Measurements from ENCODE around the gene SPEF1.

Gene SPEF1

DNA sequence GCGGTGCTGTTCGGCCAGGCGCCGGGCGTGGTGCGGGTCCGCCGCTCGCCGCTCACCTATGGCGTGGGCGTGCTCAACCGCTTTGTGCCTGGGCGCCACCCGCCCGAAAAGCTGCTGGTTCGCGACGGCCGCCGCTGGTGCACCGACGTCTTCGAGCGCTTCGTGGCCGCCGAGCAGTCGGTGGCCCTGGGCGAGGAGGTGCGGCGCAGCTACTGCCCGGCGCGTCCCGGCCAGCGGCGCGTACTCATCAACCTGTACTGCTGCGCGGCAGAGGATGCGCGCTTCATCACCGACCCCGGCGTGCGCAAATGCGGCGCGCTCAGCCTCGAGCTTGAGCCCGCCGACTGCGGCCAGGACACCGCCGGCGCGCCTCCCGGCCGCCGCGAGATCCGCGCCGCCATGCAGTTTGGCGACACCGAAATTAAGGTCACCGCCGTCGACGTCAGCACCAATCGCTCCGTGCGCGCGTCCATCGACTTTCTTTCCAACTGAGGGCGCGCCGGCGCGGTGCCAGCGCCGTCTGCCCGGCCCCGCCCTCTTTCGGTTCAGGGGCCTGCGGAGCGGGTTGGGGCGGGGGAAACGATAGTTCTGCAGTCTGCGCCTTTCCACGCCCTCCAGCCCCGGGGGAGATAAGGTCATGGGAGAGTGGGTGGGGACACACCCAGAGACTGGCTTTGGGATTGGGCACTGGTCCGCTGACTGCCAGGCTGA is 29.4 kb downstream of the SPEF1 start:
- peaks cover 9% of the 10 kb centered on the region for H3K9me3 ChIP-seq (ENCODE audit: low read length)
- H3K4me1 ChIP-seq (ENCODE audit: insufficient read depth, low read length), result no peaks in the 10 kb centered on the region
- no peak overlapping the region for H3K4me3 ChIP-seq (ENCODE audit: low read length)
- H3K36me3 ChIP-seq (ENCODE audit: insufficient read depth, low read length), result peaks cover 21% of the 10 kb centered on the region
- no peak overlapping the region for H2AFZ ChIP-seq (ENCODE audit: low read depth, low read length)
- H3K27me3 ChIP-seq (ENCODE audit: insufficient read depth, low read length), result no peaks in the 10 kb centered on the region

DNA sequence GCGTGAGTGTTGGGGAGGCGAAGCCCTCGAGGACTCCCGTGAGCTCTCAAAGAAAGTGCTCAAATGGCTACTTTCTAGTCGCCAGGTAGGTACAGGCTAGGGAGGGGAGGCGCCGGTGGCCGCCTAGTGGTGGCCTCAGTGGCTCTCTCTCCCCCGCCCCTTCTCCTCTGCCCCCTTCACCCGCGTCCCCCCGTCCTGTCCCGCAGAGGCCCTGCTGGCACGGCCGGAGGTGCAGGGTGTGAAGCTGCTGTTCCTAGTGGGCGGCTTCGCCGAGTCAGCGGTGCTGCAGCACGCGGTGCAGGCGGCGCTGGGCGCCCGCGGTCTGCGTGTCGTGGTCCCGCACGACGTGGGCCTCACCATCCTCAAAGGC is 30.0 kb downstream of the SPEF1 start:
- Histone ChIP-seq H3K4me1 (ENCODE audit: insufficient read depth, low read length) (no peaks in the 10 kb centered on the region), H3K36me3 (ENCODE audit: insufficient read depth, low read length) (peaks cover 21% of the 10 kb centered on the region), H3K27me3 (ENCODE audit: insufficient read depth, low read length) (no peaks in the 10 kb centered on the region), H3K4me3 (ENCODE audit: low read length) (no peak overlapping the region), H2AFZ (ENCODE audit: low read depth, low read length) (no peak overlapping the region), H3K9me3 (ENCODE audit: low read length) (peaks cover 11% of the 10 kb centered on the region)

DNA sequence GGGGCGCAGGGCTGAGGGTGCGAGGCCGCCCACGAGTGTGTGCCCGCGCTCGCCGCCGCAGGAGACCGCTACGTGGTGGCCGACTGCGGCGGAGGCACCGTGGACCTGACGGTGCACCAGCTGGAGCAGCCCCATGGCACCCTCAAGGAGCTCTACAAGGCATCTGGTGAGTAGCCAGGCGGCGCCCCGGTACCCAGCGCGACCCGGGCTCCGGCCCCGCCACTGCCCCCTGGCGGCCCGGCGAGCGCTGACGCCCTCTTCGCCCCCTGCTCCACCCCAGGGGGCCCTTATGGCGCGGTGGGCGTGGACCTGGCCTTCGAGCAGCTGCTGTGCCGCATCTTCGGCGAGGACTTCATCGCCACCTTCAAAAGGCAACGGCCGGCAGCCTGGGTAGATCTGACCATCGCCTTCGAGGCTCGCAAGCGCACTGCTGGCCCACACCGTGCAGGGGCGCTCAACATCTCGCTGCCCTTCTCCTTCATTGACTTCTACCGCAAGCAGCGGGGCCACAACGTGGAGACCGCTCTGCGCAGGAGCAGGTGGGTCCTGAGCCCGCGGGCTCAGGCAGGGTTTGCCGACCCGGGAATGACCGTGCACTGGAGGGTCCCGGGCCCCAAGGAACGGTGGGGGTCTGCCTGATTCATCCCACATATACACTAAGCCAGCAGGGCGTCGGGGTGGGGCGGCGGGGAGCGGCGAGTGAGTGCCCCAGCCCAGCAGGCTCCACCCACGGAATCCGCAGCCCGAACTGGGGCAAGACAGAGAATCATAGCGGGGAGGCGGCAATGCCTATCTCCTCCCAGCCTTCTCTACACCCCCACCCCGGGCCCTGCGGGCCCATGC is 31.3 kb downstream of the SPEF1 start:
- Histone ChIP-seq H2AFZ (ENCODE audit: low read depth, low read length) (no peak overlapping the region), H3K4me1 (ENCODE audit: insufficient read depth, low read length) (no peaks in the 10 kb centered on the region), H3K9me3 (ENCODE audit: low read length) (peaks cover 11% of the 10 kb centered on the region), H3K36me3 (ENCODE audit: insufficient read depth, low read length) (peaks cover 11% of the 10 kb centered on the region), H3K27me3 (ENCODE audit: insufficient read depth, low read length) (peaks cover 6% of the 10 kb centered on the region), H3K4me3 (ENCODE audit: low read length) (no peak overlapping the region)

DNA sequence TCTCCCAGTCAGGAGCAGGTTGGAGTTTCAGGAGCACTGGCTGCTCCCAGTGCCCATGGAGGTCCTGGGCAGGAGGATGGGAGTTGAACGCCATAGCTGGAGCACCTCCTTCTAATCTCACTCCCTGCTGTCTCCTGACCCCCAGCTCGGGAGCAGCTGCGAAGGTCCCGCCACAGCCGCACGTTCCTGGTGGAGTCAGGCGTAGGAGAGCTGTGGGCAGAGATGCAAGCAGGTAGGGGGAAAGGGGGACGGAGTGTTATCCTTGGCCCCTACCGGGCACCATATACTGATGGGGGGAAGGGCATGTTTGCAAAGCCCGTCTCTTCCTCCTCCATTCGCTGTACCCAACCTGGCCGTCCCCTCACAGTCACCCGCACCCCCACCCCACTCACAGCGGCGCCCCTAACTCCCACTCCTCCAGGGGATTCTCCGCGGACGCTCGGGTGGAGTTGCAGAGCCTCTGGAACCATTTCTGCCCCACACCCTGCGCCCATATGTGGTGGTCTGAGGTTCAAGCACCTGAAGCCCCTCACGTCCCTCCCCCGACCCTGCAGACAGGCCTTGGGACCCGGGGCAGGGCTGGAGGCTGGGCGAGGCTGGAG is 32.1 kb downstream of the SPEF1 start:
- Histone ChIP-seq H3K27me3 (ENCODE audit: insufficient read depth, low read length) (peaks cover 10% of the 10 kb centered on the region), H3K4me1 (ENCODE audit: insufficient read depth, low read length) (no peaks in the 10 kb centered on the region), H2AFZ (ENCODE audit: low read depth, low read length) (no peak overlapping the region), H3K9me3 (ENCODE audit: low read length) (peaks cover 11% of the 10 kb centered on the region), H3K36me3 (ENCODE audit: insufficient read depth, low read length) (peaks cover 7% of the 10 kb centered on the region), H3K4me3 (ENCODE audit: low read length) (no peak overlapping the region)

DNA sequence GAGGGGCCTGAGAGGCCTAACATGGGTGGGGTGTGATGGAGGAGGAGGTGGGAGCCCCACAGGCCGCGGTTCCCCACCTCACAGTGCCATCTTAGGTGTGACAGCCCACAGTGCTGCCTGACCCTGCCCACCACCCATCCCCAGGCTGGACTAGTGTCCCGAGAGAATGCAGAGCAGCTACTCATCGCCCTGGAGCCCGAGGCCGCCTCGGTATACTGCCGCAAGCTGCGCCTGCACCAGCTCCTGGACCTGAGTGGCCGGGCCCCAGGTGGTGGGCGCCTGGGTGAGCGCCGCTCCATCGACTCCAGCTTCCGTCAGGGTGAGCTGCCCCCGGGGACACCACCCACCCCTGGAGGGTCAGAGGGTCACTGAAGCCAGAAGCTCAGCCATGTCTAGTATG is 33.2 kb downstream of the SPEF1 start:
- H2AFZ ChIP-seq (ENCODE audit: low read depth, low read length), result no peak overlapping the region
- peaks cover 6% of the 10 kb centered on the region for H3K36me3 ChIP-seq (ENCODE audit: insufficient read depth, low read length)
- H3K9me3 ChIP-seq (ENCODE audit: low read length), result peaks cover 11% of the 10 kb centered on the region
- no peaks in the 10 kb centered on the region for H3K4me1 ChIP-seq (ENCODE audit: insufficient read depth, low read length)
- H3K4me3 ChIP-seq (ENCODE audit: low read length), result no peak overlapping the region
- H3K27me3 ChIP-seq (ENCODE audit: insufficient read depth, low read length), result peaks cover 12% of the 10 kb centered on the region

DNA sequence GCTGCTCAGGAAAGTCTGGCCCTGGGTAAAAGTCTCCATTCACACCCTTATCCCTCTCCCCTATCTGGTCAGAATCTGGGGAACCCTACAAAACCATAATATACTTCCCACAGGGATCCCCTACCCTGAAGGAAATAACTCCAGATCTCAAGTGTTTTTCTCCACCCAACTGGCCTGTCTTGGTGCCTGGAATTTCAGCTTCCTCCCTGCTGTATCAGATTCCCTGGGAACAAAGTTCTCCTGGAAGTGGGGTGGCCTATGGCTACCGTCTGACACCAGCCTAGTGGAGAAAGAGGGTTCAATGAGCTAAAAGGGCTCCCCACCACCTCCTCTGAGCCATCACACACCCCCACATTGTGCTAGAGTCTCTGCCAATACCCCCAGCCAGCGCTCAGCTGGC is 33.8 kb downstream of the SPEF1 start:
- no peak overlapping the region for H2AFZ ChIP-seq (ENCODE audit: low read depth, low read length)
- H3K27me3 ChIP-seq (ENCODE audit: insufficient read depth, low read length), result peaks cover 12% of the 10 kb centered on the region
- no peak overlapping the region for H3K4me3 ChIP-seq (ENCODE audit: low read length)
- H3K9me3 ChIP-seq (ENCODE audit: low read length), result peaks cover 11% of the 10 kb centered on the region
- peaks cover 6% of the 10 kb centered on the region for H3K36me3 ChIP-seq (ENCODE audit: insufficient read depth, low read length)
- no peaks in the 10 kb centered on the region for H3K4me1 ChIP-seq (ENCODE audit: insufficient read depth, low read length)

DNA sequence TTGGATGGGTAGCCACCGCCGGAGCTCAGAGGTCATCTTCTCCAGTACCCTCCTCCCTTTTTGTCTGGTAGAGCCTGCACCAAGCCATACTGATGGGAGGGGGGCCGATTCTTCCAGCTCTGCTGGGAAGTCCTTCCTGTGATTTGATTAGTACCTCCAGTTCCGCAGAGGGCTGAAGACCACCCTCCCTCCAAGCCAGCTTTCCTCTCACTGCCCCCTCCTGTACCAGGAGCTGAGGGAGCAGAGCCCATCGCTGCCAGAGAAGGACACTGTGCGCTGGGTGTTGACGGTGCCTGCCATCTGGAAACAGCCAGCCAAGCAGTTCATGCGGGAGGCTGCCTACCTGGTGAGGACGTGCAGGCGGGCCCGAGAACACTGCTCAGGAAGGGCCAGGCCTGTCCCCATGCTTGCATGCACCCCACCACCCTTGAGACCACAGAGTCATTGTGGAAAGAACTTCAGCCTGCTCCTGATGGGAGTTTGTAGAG is 35.5 kb downstream of the SPEF1 start:
- peaks cover under 1% of the 10 kb centered on the region for H3K36me3 ChIP-seq (ENCODE audit: insufficient read depth, low read length)
- H3K9me3 ChIP-seq (ENCODE audit: low read length), result peaks cover 4% of the 10 kb centered on the region
- H3K27me3 ChIP-seq (ENCODE audit: insufficient read depth, low read length), result peaks cover 12% of the 10 kb centered on the region
- H3K4me3 ChIP-seq (ENCODE audit: low read length), result no peak overlapping the region
- H3K4me1 ChIP-seq (ENCODE audit: insufficient read depth, low read length), result no peaks in the 10 kb centered on the region
- no peak overlapping the region for H2AFZ ChIP-seq (ENCODE audit: low read depth, low read length)

DNA sequence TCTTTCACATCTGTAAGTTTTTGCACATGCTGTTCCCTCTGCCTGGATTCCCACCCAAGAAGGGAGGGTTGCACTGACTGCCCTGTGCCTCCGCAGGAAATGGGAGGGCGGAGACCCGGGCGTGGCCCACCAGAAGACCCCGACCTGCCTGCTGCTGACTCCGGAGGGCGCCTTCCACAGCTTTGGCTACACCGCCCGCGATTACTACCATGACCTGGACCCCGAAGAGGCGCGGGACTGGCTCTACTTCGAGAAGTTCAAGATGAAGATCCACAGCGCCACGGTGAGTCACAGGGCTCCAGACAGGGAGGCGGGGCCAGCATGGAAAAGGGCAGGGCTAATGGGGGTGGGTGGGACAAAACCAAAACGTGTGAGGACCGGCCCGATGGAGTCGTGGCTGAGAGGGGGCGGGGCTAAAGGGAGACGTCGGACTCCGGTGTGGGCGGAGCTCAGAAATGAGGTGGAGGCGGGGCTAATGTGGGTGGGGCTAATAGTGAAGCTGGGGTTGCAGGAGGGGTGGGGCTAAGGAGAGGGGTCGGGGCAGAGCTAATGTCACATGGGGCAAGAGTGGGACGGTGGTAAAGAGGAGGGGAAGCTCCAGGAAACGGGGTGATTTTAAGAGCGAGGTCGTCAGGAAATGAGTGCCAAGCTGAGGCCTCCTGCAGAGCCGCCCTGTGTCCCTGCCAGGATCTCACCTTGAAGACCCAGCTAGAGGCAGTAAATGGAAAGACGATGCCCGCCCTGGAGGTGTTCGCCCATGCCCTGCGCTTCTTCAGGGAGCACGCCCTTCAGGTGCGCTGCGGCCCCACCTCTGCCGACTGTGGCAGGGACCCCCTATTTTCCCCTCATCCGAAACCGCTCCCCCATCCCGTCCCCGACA is 36.2 kb downstream of the SPEF1 start:
- Histone ChIP-seq H3K36me3 (ENCODE audit: insufficient read depth, low read length) (no peaks in the 10 kb centered on the region), H3K4me3 (ENCODE audit: low read length) (no peak overlapping the region), H3K9me3 (ENCODE audit: low read length) (peaks cover 4% of the 10 kb centered on the region), H2AFZ (ENCODE audit: low read depth, low read length) (no peak overlapping the region), H3K4me1 (ENCODE audit: insufficient read depth, low read length) (no peaks in the 10 kb centered on the region), H3K27me3 (ENCODE audit: insufficient read depth, low read length) (peaks cover 12% of the 10 kb centered on the region)

DNA sequence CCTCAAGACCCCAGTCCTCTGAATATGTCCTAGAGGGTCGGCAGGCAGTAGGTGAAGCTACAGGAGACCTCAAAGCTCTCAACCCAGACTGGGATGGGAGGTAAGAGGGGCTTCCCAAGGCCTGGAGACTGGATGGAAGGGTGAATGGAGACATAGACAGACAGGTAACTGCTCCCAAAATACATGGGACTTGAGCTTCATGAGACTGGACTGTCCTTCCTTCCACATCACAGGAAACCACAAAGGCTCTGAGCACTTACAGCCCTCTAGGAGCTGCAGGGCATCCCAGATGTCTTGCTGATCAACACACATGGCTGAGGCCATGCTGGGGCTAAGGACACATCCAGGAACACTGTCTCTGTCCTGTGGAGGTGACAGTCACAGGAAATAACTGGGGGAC is 37.2 kb downstream of the SPEF1 start:
- H3K36me3 ChIP-seq (ENCODE audit: insufficient read depth, low read length), result no peaks in the 10 kb centered on the region

DNA sequence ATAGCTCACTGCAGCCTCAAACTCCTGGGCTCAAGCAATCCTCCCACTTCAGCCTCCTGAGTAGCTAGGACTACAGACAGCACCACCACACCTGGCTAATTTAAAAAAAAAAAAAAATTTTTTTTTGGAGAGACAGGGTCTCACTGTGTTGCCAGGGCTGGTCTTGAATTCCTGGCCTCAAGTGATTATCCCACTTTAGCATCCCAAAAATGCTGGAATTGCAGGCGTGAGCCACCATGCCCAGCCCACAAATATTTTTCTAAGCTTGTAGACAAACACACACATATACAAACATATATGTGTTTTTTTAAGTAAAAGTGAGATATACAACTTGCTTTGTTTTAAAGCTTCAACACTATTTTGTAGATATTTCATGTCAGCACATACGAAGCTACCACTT is 38.0 kb downstream of the SPEF1 start:
- H2AFZ ChIP-seq (ENCODE audit: low read depth, low read length), result no peak overlapping the region
- no peaks in the 10 kb centered on the region for H3K36me3 ChIP-seq (ENCODE audit: insufficient read depth, low read length)
- H3K9me3 ChIP-seq (ENCODE audit: low read length), result peaks cover 2% of the 10 kb centered on the region
- H3K4me1 ChIP-seq (ENCODE audit: insufficient read depth, low read length), result no peaks in the 10 kb centered on the region
- H3K27me3 ChIP-seq (ENCODE audit: insufficient read depth, low read length), result peaks cover 12% of the 10 kb centered on the region
- H3K4me3 ChIP-seq (ENCODE audit: low read length), result no peak overlapping the region

More for the DNA sequence above, 37.2 kb downstream of the SPEF1 start:
- Histone ChIP-seq H3K4me3 (ENCODE audit: low read length) (no peak overlapping the region), H3K27me3 (ENCODE audit: insufficient read depth, low read length) (peaks cover 12% of the 10 kb centered on the region), H3K4me1 (ENCODE audit: insufficient read depth, low read length) (no peaks in the 10 kb centered on the region), H2AFZ (ENCODE audit: low read depth, low read length) (no peak overlapping the region), H3K9me3 (ENCODE audit: low read length) (peaks cover 2% of the 10 kb centered on the region)

DNA sequence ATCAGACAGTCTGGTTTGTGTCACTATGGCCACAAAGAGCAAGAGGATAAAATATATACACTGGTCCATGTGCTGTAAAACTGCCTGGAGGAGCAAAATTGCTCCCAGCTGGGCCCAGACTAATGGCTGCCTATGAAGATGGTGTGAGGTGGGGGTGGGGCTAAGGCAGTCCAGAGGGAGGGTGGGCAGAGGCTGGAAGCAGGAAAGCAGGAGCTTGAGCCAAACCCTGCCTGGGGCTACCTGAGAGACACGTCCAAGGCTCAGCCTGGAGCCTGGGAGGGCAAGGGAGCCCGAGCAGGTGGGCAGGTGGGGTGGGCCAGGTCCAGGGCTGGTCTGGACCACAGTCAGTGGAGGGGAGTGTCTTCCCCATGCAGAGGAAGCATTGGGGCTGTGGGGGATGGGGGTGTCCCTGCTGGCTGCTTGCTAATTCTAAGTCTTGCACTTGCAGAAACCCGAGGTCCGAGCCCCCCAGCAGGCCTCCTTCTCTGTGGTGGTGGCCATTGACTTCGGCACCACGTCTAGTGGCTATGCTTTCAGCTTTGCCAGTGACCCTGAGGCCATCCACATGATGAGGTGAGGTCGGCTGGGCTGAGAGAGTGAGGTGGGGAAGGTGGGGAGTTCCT is 39.3 kb downstream of the SPEF1 start:
- Histone ChIP-seq H2AFZ (ENCODE audit: low read depth, low read length) (no peak overlapping the region), H3K36me3 (ENCODE audit: insufficient read depth, low read length) (no peaks in the 10 kb centered on the region), H3K4me3 (ENCODE audit: low read length) (no peak overlapping the region), H3K4me1 (ENCODE audit: insufficient read depth, low read length) (no peaks in the 10 kb centered on the region), H3K9me3 (ENCODE audit: low read length) (peaks cover 2% of the 10 kb centered on the region), H3K27me3 (ENCODE audit: insufficient read depth, low read length) (peaks cover 12% of the 10 kb centered on the region)

DNA sequence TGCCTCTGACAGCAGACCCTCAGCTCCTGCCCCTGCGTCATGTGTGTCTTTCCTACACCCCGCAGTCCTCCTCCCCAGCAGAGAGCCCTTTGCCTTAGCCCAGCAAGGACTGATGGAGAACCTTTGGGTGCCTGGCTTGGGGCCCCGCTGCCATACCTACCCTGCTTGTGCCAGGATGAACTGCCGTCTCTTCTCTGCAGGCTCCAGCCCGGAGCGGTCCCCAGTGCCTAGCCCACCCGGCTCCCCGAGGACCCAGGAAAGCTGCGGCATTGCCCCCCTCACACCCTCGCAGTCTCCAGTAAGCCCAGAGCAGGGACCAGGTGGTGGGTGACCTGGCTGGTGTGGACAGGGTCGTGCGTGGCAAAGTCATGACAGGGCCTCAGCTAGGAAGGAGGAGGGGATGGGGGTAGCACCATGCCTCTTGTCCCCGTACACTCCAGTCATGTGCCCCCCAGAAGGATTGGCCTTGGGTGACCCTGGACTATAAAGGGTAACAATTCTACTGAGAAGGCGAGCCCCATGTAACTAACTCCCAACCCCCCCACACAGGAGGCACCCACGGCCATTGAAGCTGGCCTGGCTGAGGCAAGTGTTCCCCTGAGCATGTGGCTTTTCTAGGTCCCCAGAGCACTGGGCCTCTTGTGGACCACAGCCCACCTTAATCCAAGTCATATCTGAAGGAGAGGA is 40.5 kb downstream of the SPEF1 start:
- Histone ChIP-seq H3K36me3 (ENCODE audit: insufficient read depth, low read length) (no peaks in the 10 kb centered on the region), H3K4me1 (ENCODE audit: insufficient read depth, low read length) (no peaks in the 10 kb centered on the region), H3K4me3 (ENCODE audit: low read length) (no peak overlapping the region), H3K27me3 (ENCODE audit: insufficient read depth, low read length) (peaks cover 11% of the 10 kb centered on the region), H3K9me3 (ENCODE audit: low read length) (no peaks in the 10 kb centered on the region), H2AFZ (ENCODE audit: low read depth, low read length) (no peak overlapping the region)

All from neuron (in vitro differentiated cells).